Keratinocyte (primary cell): ENCODE data around the gene PIAS1. TPM values are rescaled to one million over a fixed set of nuclear protein-coding genes. Genes with fewer than 3 reads are reported as not detected.
"Not testable (repeated sequence)": the region's sequence is repeated elsewhere in the genome, so short reads cannot be mapped to it uniquely, and the experiment has no call there.

Source experiments
- DNase-seq: peaks from one replicate; pipeline ENCODE4 v3.0.0-alpha.2; 2011; ENCODE audit warnings: low read depth, missing footprints, low spot score
- FAIRE-seq: peaks from 2 replicates; lab custom pipeline; 2011; peaks lifted over from hg19 to GRCh38; lab: Jason Lieb, UNC
- H2AFZ ChIP-seq: 2 replicates; pipeline ENCODE4 v1.6.0; 2012; ENCODE audit warnings: low read length, control low read depth, inconsistent platforms; ENCODE audit not compliant: control insufficient read depth
- H3K27ac ChIP-seq: 2 replicates; pipeline ENCODE4 v1.5.1; 2011; ENCODE audit warnings: low read length; ENCODE audit not compliant: control insufficient read depth, insufficient read depth
- H3K27me3 ChIP-seq: 3 replicates; pipeline ENCODE4 v1.6.0; 2011; ENCODE audit warnings: low read length; ENCODE audit not compliant: control insufficient read depth, insufficient read depth; ENCODE audit errors: extremely low read depth
- H3K36me3 ChIP-seq, 2 experiments: 2 replicates in 1 of 2; 3 replicates in 1 of 2; pipeline ENCODE4 v1.5.1; 2011; ENCODE audit warnings: low read length in 2 of 2, mild to moderate bottlenecking in 1 of 2; ENCODE audit not compliant: control insufficient read depth in 2 of 2, insufficient read depth in 2 of 2; ENCODE audit errors: extremely low read depth in 1 of 2
- H3K4me1 ChIP-seq: 3 replicates; pipeline ENCODE4 v1.5.1; 2011; ENCODE audit warnings: low read length; ENCODE audit not compliant: control insufficient read depth, insufficient read depth; ENCODE audit errors: extremely low read depth
- H3K4me2 ChIP-seq: 3 replicates; pipeline ENCODE4 v1.6.0; 2011; ENCODE audit warnings: low read depth, low read length; ENCODE audit not compliant: control insufficient read depth, insufficient read depth; ENCODE audit errors: extremely low read depth
- H3K4me3 ChIP-seq, 3 experiments: fragments of 200-600 bp in 1 of 3; sonication (generic) in 1 of 3; 2 replicates in 2 of 3; 3 replicates in 1 of 3; pipeline ENCODE4 v1.5.1; 2011 to 2016; ENCODE audit warnings: low read length in 3 of 3, mild to moderate bottlenecking in 3 of 3, control low read depth in 2 of 3, inconsistent platforms in 1 of 3, low read depth in 1 of 3, mixed read lengths in 1 of 3, mixed run types in 1 of 3, moderate library complexity in 1 of 3; ENCODE audit not compliant: control insufficient read depth in 2 of 3, insufficient read depth in 2 of 3; ENCODE audit errors: extremely low read depth in 1 of 3
- H3K79me2 ChIP-seq: 2 replicates; pipeline ENCODE4 v1.6.0; 2012; ENCODE audit warnings: low read length; ENCODE audit not compliant: control insufficient read depth, insufficient read depth
- H3K9ac ChIP-seq: 3 replicates; pipeline ENCODE4 v1.6.0; 2011; ENCODE audit warnings: low read length; ENCODE audit not compliant: control insufficient read depth, insufficient read depth; ENCODE audit errors: extremely low read depth
- H3K9me1 ChIP-seq: 3 replicates; pipeline ENCODE4 v1.6.0; 2011; ENCODE audit warnings: low read length; ENCODE audit not compliant: control insufficient read depth, insufficient read depth; ENCODE audit errors: extremely low read depth
- H3K9me3 ChIP-seq: 2 replicates; pipeline ENCODE4 v1.5.1; 2012; ENCODE audit warnings: low read depth, low read length; ENCODE audit not compliant: control insufficient read depth
- H4K20me1 ChIP-seq: 3 replicates; pipeline ENCODE4 v1.6.0; 2011; ENCODE audit warnings: low read length; ENCODE audit not compliant: control insufficient read depth, insufficient read depth; ENCODE audit errors: extremely low read depth
- EZH2 ChIP-seq: IDR thresholded peaks from one replicate; pipeline ENCODE4 v1.6.1; 2012; ENCODE audit warnings: inconsistent platforms, mild to moderate bottlenecking, low read length, moderate library complexity
- dilution Hi-C: fragments of 300-500 bp; cut with MboI; formaldehyde crosslinking; loops from one replicate; pipeline ENCODE4 v1.7.0; 2020; ENCODE audit warnings: low sequenced_read_pairs; ENCODE audit not compliant: extremely low pct_ligation_motif_present
- polyA plus RNA-seq, 5 experiments: library from polyadenylated mRNA; depleted of rRNA in 3 of 5; stranded (reverse) in 3 of 5; stranded (forward) in 1 of 5; unstranded in 1 of 5; fragments of >200 nt; gene quantifications; 1 replicate in 1 of 5; 2 replicates in 3 of 5; 3 replicates in 1 of 5; pipeline versions ENCODE4 v1.2.1 to v1.2.3, GENCODE V29; 2011 to 2012; ENCODE audit warnings: missing spikeins in 2 of 5, low read depth in 1 of 5, low replicate concordance in 1 of 5
- TF ChIP-seq, protein P1 (sequence below), 3 experiments: IDR thresholded peaks in 1 of 3; conservative IDR thresholded peaks in 1 of 3; optimal IDR thresholded peaks in 1 of 3; 2 replicates in 2 of 3; 3 replicates in 1 of 3; pipeline versions ENCODE3 to v1.5.1; 2011; ENCODE audit warnings: low read length in 3 of 3, mild to moderate bottlenecking in 3 of 3, moderate library complexity in 2 of 3, control low read depth in 1 of 3, inconsistent platforms in 1 of 3; ENCODE audit not compliant: insufficient read depth in 2 of 3; ENCODE audit errors: extremely low read depth in 1 of 3

PIAS1 gene
- polyA plus RNA-seq, 1 donor (not counting 4 experiments of a cell fraction or from before 2014, with no cell fraction given), result 58.2 TPM

DNA sequence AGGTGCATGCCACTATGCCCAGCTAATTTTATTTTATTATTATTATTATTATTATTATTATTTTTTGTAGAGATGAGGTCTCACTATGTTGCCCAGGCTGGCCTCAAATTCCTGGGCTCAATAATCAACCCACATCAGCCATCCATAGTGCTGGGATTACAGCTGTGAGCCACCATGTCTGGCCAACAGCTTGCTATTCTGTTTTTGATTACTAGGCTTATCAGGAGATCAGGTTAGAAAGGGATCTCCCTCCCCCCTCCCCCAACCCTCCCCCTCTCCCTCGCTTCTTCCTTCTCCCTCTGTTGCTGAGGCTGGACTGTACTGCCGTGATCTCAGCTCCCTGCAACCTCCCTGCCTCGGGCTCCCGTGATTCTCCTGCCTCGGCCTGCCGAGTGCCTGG lies 166.9 kb downstream of the PIAS1 start:
- Histone ChIP-seq H3K79me2 (peaks cover 57% of the 10 kb centered on the region), H3K27me3 (no peaks in the 10 kb centered on the region), H3K27ac (no peak overlapping the region), H3K4me1 (no peaks in the 10 kb centered on the region), H3K9me3 (no peaks in the 10 kb centered on the region), H3K9me1 (no peaks in the 10 kb centered on the region), H3K36me3 (peaks cover 5 to 18% of the 10 kb centered on the region in 2 experiments), H4K20me1 (peaks cover 3% of the 10 kb centered on the region), H3K4me2 (no peak overlapping the region), H2AFZ (no peak overlapping the region), H3K9ac (no peak overlapping the region), H3K4me3 (no peak overlapping the region)
- dilution Hi-C loops, result no loop called here
- no peak for FAIRE-seq
- TF ChIP-seq, protein P1, sequence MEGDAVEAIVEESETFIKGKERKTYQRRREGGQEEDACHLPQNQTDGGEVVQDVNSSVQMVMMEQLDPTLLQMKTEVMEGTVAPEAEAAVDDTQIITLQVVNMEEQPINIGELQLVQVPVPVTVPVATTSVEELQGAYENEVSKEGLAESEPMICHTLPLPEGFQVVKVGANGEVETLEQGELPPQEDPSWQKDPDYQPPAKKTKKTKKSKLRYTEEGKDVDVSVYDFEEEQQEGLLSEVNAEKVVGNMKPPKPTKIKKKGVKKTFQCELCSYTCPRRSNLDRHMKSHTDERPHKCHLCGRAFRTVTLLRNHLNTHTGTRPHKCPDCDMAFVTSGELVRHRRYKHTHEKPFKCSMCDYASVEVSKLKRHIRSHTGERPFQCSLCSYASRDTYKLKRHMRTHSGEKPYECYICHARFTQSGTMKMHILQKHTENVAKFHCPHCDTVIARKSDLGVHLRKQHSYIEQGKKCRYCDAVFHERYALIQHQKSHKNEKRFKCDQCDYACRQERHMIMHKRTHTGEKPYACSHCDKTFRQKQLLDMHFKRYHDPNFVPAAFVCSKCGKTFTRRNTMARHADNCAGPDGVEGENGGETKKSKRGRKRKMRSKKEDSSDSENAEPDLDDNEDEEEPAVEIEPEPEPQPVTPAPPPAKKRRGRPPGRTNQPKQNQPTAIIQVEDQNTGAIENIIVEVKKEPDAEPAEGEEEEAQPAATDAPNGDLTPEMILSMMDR (optimal IDR thresholded peaks at IDR 0.05 in 1 of 3, IDR thresholded peaks at IDR 0.05 in 1 of 3, conservative IDR thresholded peaks at IDR 0.05 in 1 of 3; ENCODE audit: extremely low read depth in 1 of 3, insufficient read depth in 2 of 3, low read length in 3 of 3), result no peak
- TF ChIP-seq EZH2, result no peak
- no peak for DNase-seq

GRCh38 chr15:68221530-68222431 lies 167.7 kb downstream of the PIAS1 start:
- Histone ChIP-seq H3K36me3 (peaks cover 0 to 18% of the 10 kb centered on the region in 2 experiments), H3K79me2 (peaks cover 57% of the 10 kb centered on the region)
- H3K9me3 ChIP-seq, H3K4me1 ChIP-seq, H3K9me1 ChIP-seq, H2AFZ ChIP-seq, dilution Hi-C loops, H3K4me2 ChIP-seq, H3K4me3 ChIP-seq, H3K27ac ChIP-seq, DNase-seq, H3K27me3 ChIP-seq, FAIRE-seq, H4K20me1 ChIP-seq, H3K9ac ChIP-seq: not testable (repeated sequence)

DNA sequence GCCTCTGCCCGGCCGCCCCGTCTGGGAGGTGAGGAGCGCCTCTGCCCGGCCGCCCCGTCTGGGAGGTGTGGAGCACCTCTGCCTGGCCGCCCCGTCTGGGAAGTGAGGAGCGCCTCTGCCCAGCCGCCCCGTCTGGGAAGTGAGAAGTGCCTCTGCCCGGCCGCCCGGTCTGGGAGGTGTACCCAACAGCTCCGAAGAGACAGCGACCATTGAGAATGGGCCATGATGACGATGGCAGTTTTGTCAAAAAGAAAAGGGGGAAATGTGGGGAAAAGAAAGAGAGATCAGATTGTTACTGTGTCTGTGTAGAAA lies 168.3 kb downstream of the PIAS1 start:
- H2AFZ ChIP-seq, H3K4me3 ChIP-seq, FAIRE-seq, H3K9me3 ChIP-seq, H3K4me1 ChIP-seq, H3K9me1 ChIP-seq, H3K9ac ChIP-seq, H4K20me1 ChIP-seq, dilution Hi-C loops, DNase-seq, H3K4me2 ChIP-seq, H3K27me3 ChIP-seq, H3K27ac ChIP-seq: not testable (repeated sequence)
- peaks cover 62% of the 10 kb centered on the region for H3K79me2 ChIP-seq
- peaks cover 0 to 15% of the 10 kb centered on the region in 2 experiments for H3K36me3 ChIP-seq
